ENCODE measurements around the gene APAF1. TPM values are rescaled to one million over a fixed set of nuclear protein-coding genes. Genes with fewer than 3 reads are reported as not detected.

Gene APAF1
- total and polyA plus RNA-seq, 9 of the 15 experiments (the other 6 are each of a cell fraction or from before 2014, with no cell fraction given) = 5.1 to 15.7 (median 9.9) TPM

DNA sequence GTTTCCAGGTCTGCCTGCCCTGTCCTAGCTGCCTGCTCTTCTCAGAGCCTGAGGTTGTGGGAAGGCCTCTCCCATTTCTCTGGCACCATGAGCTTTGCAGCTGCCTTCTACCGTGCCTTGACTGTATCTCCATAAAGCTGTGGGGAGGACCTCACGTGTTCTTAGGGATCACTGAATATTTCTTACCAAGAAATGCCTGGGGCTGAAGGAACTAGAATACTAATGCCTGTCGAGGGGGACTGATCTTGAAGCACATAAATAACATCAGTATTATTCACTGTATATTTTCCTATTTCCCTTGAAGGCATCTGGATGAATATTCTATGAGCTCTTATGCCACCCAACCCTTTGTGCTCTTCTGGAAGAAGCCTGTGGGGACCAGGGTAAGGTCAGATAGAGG, 103.4 kb downstream of the APAF1 start:
- Histone ChIP-seq H3K9me3 (replicated peaks; ENCODE audit: control insufficient read depth, insufficient read depth, low read depth, low read length) (no peaks in the 10 kb centered on the region), H4K20me1 (replicated peaks; ENCODE audit: control insufficient read depth, insufficient read depth, low read length) (no peaks in the 10 kb centered on the region), H3K79me2 (ENCODE audit: control insufficient read depth, insufficient read depth, low read length) (no peaks in the 10 kb centered on the region), H3K9ac (ENCODE audit: insufficient read depth in 1 of 2, low read depth in 2 of 2, low read length in 2 of 2) (peak overlapping the region in 1 of 2 experiments; percentile 31; a peak in 1 of 4 replicates), H3K36me3 (ENCODE audit: control insufficient read depth, insufficient read depth, low read length) (no peaks in the 10 kb centered on the region), H3K27me3 (ENCODE audit: control insufficient read depth in 2 of 2, insufficient read depth in 2 of 2, low read length in 2 of 2) (0 out of 5 replicates have a peak, but pooled peaks cover 0 to 8% of the 10 kb centered on the region in 2 experiments), H3K9me1 (ENCODE audit: control insufficient read depth, insufficient read depth, low read length) (no peaks in the 10 kb centered on the region), H3K4me1 (replicated peaks in 1 of 2; ENCODE audit: control insufficient read depth in 2 of 2, insufficient read depth in 2 of 2, low read length in 2 of 2) (peaks cover 21 to 24% of the 10 kb centered on the region in 2 experiments), H3K27ac (ENCODE audit: extremely low read depth, low read depth, low read length) (no peak overlapping the region), H2AFZ (ENCODE audit: low read depth, low read length) (0 out of 2 replicates have a peak overlapping the region, but pooled peaks have one; percentile 9), H3K4me3 (no peak overlapping the region), H3K4me2 (ENCODE audit: insufficient read depth, low read length) (no peak overlapping the region)
- ATAC-seq = no peak
- 16% methylated on average over 3 of the region's 3 CpGs for WGBS (ENCODE audit: insufficient coverage, low coverage, missing lambda C conversion rate)
- no peak for FAIRE-seq
- ChIA-PET CTCF (ENCODE audit: low intra/inter-chr PET ratio) (no interaction called here), POLR2A (no interaction called here)
- BruUV-seq (replicated peaks) = no TSS peak
- in situ Hi-C loops (cut with MboI) = loop anchor here (10.0 kb wide), 1 partner anchor 184 kb away; no protein-coding TSS in a partner anchor
- intact Hi-C loops (cut with micrococcal nuclease) = loop anchor here (10.0 kb wide), 1 partner anchor 334 kb away; no protein-coding TSS in a partner anchor
- no peak for DNase-seq (ENCODE audit: extremely low read depth in 1 of 4, low spot score in 3 of 4)
- TF ChIP-seq ZNF512 (tag; IDR thresholded peaks at IDR 0.05) (no peak), CGGBP1 (CRISPR knock-in tag; IDR thresholded peaks at IDR 0.05) (no peak), ZFX (CRISPR knock-in tag; IDR thresholded peaks at IDR 0.05) (no peak), HNRNPK (IDR thresholded peaks at IDR 0.05; ENCODE audit: low read depth, low read length, poor library complexity, severe bottlenecking) (no peak), PHF20 (IDR thresholded peaks at IDR 0.05; ENCODE audit: partially characterized antibody) (no peak), ZNF764 (CRISPR knock-in tag; IDR thresholded peaks at IDR 0.05; ENCODE audit: low read depth) (no peak), TEAD4 (IDR thresholded peaks at IDR 0.05; ENCODE audit: low read length) (no peak), TEAD4 (CRISPR knock-in tag; IDR thresholded peaks at IDR 0.05; ENCODE audit: borderline replicate concordance) (no peak), NCOA6 (IDR thresholded peaks at IDR 0.05) (no peak), CHD1 (IDR thresholded peaks at IDR 0.05; ENCODE audit: low read length) (no peak), TAF1 (IDR thresholded peaks at IDR 0.05; ENCODE audit: control insufficient read depth, extremely low read depth, insufficient read depth, low read length, severe bottlenecking) (no peak), POLR2A (conservative IDR thresholded peaks at IDR 0.05) (no peak), TCFL5 (CRISPR knock-in tag; conservative IDR thresholded peaks at IDR 0.05) (no peak), FOXK1 (CRISPR knock-in tag; IDR thresholded peaks at IDR 0.05; ENCODE audit: borderline replicate concordance) (no peak), HLTF (IDR thresholded peaks at IDR 0.05) (no peak), CAMTA2 (CRISPR knock-in tag; conservative IDR thresholded peaks at IDR 0.05) (no peak)
- TF ChIP-seq, protein P1, sequence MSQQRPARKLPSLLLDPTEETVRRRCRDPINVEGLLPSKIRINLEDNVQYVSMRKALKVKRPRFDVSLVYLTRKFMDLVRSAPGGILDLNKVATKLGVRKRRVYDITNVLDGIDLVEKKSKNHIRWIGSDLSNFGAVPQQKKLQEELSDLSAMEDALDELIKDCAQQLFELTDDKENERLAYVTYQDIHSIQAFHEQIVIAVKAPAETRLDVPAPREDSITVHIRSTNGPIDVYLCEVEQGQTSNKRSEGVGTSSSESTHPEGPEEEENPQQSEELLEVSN (IDR thresholded peaks at IDR 0.05; ENCODE audit: borderline replicate concordance in 1 of 2, extremely low read depth in 1 of 2, insufficient read depth in 1 of 2, insufficient read length in 1 of 2, low read depth in 1 of 2, low read length in 1 of 2, poor library complexity in 1 of 2, severe bottlenecking in 1 of 2) = no peak

All from K562 (cell line).